GM06990 (cell line): ENCODE results near the gene CRLF1.

Experiments
- DNase-seq: peaks from one replicate; pipeline ENCODE4 v3.0.0-alpha.2; 2011; ENCODE audit not compliant: insufficient read length; ENCODE audit errors: extremely low read depth
- H3K27me3 ChIP-seq: replicated peaks from 2 replicates; pipeline ENCODE4 v1.6.0; 2011; ENCODE audit warnings: low read length; ENCODE audit not compliant: control insufficient read depth, insufficient read depth
- H3K36me3 ChIP-seq: 2 replicates; pipeline ENCODE4 v1.5.1; 2011; ENCODE audit warnings: low read length; ENCODE audit not compliant: control insufficient read depth, insufficient read depth
- H3K4me3 ChIP-seq: replicated peaks from 2 replicates; pipeline ENCODE4 v1.5.1; 2011; ENCODE audit warnings: low read depth, mild to moderate bottlenecking, control low read depth, low read length
- TF ChIP-seq, protein P1 (sequence below): IDR thresholded peaks from 2 replicates; pipeline ENCODE4 v1.5.1; 2011; ENCODE audit warnings: low read length, control low read depth, mild to moderate bottlenecking, inconsistent platforms; ENCODE audit not compliant: insufficient read depth, poor library complexity, severe bottlenecking

CRLF1 gene

DNA sequence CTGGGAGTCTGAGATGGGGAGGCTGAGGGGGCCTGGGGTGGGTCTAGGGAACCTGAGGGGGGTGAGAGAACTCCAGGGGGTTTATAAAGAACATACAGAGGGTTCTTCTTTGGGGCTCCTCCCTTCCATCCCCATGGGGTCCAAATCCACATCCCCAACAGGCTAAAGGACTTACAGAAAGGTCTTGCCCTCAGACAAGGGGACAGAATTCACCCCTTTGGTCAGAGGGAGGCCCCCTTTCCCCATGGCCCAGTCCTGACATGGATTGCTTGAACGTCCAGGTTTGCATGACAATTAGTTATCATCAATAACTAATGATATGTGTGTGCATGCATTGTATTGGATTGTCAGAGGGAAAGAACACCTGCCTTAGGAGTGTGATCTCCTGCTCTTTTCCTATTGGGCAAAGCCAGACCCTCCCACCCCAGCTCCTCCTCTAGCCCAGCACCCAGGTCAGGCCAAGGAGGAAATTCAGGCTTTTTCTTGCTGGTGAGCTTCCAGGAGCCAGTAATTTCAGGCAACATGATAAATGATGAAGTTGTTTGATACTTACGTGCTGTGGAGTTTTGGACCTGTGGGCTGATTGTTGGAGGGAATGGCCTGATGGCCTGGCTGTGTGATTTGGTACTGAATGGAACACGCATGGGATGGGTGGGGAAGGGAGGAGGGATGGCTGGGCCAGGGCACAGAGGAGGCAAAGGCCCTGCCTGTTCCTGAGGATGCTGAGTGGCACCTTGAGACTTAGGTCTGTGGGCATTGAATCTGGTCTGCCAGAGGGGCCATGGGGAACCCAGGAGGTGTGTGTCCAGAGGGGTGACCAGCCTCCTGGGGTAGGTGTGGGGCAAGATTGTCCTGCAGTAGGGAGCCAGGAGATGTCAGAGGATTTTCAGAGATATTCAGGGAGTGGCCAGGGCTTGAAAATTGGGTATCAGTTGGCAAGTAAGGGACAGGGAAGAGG lies 31.4 kb upstream of the CRLF1 start:
- Histone ChIP-seq H3K36me3 (no peaks in the 10 kb centered on the region), H3K27me3 (no peaks in the 10 kb centered on the region), H3K4me3 (peak overlapping the region; percentile 98)
- TF ChIP-seq, protein P1, sequence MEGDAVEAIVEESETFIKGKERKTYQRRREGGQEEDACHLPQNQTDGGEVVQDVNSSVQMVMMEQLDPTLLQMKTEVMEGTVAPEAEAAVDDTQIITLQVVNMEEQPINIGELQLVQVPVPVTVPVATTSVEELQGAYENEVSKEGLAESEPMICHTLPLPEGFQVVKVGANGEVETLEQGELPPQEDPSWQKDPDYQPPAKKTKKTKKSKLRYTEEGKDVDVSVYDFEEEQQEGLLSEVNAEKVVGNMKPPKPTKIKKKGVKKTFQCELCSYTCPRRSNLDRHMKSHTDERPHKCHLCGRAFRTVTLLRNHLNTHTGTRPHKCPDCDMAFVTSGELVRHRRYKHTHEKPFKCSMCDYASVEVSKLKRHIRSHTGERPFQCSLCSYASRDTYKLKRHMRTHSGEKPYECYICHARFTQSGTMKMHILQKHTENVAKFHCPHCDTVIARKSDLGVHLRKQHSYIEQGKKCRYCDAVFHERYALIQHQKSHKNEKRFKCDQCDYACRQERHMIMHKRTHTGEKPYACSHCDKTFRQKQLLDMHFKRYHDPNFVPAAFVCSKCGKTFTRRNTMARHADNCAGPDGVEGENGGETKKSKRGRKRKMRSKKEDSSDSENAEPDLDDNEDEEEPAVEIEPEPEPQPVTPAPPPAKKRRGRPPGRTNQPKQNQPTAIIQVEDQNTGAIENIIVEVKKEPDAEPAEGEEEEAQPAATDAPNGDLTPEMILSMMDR: no peak
- DNase-seq: no peak

DNA sequence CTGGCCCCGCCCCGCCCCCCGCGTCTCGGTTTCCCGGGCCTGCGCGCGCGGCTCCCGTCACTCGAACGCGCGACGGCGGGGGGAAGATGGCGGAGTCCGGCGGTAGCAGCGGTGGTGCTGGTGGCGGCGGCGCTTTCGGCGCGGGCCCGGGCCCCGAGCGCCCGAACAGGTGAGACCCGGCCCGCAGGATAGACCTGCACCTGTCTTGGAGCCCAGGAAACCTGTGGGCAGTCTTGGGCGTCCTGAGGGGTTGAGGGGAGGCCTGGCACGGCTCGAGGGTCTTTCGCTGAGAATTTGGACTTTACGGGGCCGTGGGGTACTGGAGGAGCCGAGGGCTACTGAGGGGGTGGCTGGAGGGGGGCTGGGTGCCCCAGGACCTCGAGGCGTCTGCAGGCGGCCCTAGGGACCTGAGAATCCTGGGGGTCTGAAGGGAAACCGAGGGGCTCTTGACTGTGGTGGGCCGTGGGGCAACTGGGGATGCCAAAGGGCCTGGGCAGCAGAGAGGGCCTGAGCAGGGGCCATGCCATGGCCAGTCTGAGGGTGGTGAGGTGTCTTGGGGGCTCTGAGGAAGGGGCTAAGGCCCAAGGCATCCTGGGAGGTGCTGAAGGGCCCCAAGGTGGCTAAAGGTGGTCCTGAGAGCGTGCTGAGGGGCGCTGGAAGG lies 30.5 kb upstream of the CRLF1 start, which contains the start of gene KLHL26:
KLHL26 (plus strand) TSS at position 60 of the 661 bp plus-strand sequence; CDS start at position 87, 27 bp downstream.
- TF ChIP-seq, protein P1: no peak
- Histone ChIP-seq H3K4me3 (peak within 1 kb of the TSS; percentile 98), H3K27me3 (no peaks in the 10 kb centered on the region), H3K36me3 (no peaks in the 10 kb centered on the region)
- no peak for DNase-seq

DNA sequence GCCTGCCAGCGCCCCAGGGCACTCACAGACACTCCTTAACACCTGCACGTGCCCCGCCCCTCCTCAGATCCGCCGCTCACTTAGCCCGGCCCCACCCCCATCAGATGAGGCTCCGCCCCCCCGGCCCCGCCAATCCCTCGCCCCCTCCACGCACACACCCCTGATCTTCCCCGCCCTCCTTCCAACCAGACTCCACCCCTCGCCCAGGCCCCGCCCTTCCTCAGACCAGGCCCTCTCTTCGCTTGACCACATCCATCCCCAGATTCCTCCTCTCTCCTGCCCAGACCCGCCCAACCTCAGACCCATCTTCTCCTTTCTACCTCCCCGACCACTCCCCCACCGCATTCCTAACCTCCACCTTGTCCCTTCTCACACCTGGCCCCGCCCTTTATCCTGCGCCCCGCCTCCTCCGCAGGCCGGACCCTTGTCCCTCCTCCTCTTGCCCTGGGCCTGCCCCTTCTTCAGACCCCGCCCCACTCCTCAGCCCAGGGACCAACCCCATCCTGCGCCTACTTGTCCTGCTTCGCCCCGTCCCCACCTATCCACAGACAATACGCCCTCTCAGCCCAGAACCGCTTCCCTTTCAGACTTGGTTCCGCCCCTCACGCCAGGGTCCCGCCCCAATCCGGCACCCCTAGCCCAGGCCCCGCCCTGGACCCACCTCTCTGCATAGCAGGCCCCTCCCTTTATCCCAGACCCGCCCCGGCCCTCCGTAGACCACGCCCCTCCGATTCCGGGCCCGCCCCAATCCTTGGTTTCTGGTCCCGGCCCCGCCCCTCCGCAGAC lies 29.8 kb upstream of the CRLF1 start:
- TF ChIP-seq, protein P1: no peak
- no peaks in the 10 kb centered on the region for H3K27me3 ChIP-seq
- DNase-seq: peak; percentile 91
- H3K36me3 ChIP-seq: no peaks in the 10 kb centered on the region
- H3K4me3 ChIP-seq: peak overlapping the region; percentile 98

DNA sequence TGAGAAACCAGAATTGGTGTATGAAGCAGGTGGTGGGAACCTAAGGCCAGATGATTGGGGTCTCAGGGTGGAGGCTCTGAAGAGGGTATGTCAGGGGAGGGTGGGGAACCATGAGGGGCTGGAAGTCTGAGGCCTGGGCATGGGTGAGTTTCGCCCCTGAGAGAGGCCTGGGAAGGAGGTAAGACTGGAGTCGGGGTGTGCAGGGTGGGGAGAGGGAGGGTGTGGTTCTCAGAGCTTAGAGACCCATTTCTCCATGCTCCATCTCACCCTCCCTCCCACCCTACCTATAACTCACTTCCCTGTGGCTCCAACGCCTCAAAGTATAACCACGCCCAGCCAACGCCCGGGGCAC lies 29.2 kb upstream of the CRLF1 start:
- DNase-seq: no peak
- no peak overlapping the region for H3K4me3 ChIP-seq
- no peaks in the 10 kb centered on the region for H3K36me3 ChIP-seq
- no peaks in the 10 kb centered on the region for H3K27me3 ChIP-seq
- TF ChIP-seq, protein P1: no peak

DNA sequence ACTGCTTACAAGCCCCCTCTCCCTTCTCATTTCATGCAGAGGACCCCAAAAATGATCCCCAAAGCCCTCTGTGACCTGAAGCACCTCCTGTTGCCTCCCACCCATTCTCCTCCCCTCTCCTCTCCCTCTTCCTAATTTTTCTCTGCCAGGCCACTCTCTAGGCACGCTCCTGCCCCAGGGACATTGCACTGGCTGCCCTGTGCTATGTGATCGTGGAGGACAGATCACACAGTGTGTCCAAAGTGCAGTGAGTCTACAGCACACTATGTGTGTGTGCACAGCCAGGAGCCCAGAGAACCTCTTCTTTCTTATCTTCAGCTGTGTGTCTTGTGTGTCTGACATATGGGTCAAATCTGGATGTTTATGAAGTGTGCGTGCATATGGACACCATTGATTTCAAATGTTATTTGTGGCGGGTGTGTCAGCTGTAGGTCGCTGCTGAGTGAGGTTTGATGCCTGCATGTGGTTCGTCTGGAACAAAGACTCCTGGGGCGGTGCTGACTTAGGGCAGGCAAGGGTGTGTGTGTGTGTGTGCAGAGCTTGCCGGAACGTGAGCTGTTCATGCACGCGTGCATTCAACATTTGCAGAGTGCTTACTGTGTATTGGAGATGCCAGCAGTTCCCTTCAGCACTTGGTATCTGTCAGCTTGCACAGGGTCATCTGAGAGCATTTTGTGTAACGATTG lies 28.2 kb upstream of the CRLF1 start:
- H3K27me3 ChIP-seq: no peaks in the 10 kb centered on the region

More for the DNA sequence above, 28.2 kb upstream of the CRLF1 start:
- DNase-seq: no peak
- no peak overlapping the region for H3K4me3 ChIP-seq
- no peaks in the 10 kb centered on the region for H3K36me3 ChIP-seq
- TF ChIP-seq, protein P1: no peak
